Heart right ventricle (tissue), 16 donors: ENCODE data around the gene PIGT. TPM values are rescaled to one million over a fixed set of nuclear protein-coding genes. Genes with fewer than 3 reads are reported as not detected.
A peak's percentile ranks its signal among the peaks of the same experiment; 100 is the strongest.

ENCODE experiments used
- ATAC-seq, 8 donors: fragments of 200-7000 bp; cut with Tn5 transposase; one replicate each; pipeline ENCODE4 v1.9.1; 2020; ENCODE audit warnings: mild to moderate bottlenecking in 8 of 8, moderate library complexity in 8 of 8, moderate number of reproducible peaks in 1 of 8
- DNase-seq, 2 donors: peaks; one replicate each; pipeline ENCODE4 v3.0.0-alpha.2; 2020
- H3K27ac ChIP-seq, 10 donors: fragments of 200-600 bp; sonication (generic) in 2 of 10; one replicate each; pipeline versions ENCODE4 v1.5.0 to v1.8.0; 2020 to 2022; ENCODE audit warnings: mild to moderate bottlenecking in 3 of 10
- H3K27me3 ChIP-seq, 7 donors: fragments of 200-600 bp; one replicate each; pipeline ENCODE4 v1.8.0; 2021 to 2022; ENCODE audit warnings: mild to moderate bottlenecking in 2 of 7
- H3K36me3 ChIP-seq, 9 donors: fragments of 200-600 bp; sonication (generic) in 1 of 9; one replicate each; pipeline versions ENCODE4 v1.5.0 to v1.8.0; 2020 to 2022; ENCODE audit warnings: mild to moderate bottlenecking in 2 of 9
- H3K4me1 ChIP-seq, 9 donors: fragments of 200-600 bp; sonication (generic) in 1 of 9; one replicate each; pipeline versions ENCODE4 v1.5.0 to v1.8.0; 2020 to 2022; ENCODE audit warnings: mild to moderate bottlenecking in 4 of 9
- H3K4me3 ChIP-seq, 10 donors: fragments of 200-600 bp; sonication (generic) in 2 of 10; one replicate each; pipeline versions ENCODE4 v1.5.0 to v1.8.0; 2020 to 2022; ENCODE audit warnings: mild to moderate bottlenecking in 7 of 10, moderate library complexity in 2 of 10
- H3K9me3 ChIP-seq, 11 donors: fragments of 200-600 bp in 10 of 11; sonication (generic) in 2 of 11; one replicate each; pipeline versions ENCODE4 v1.5.0 to v1.8.0; 2013 to 2022; ENCODE audit warnings: mild to moderate bottlenecking in 2 of 11, control low read depth in 1 of 11, moderate library complexity in 1 of 11
- WGBS, 2 donors: extraction: QIAGEN DNeasy Blood & Tissue Kit; methylation state at CpG; one replicate each; pipeline ENCODE4 v1.1.7; 2013; ENCODE audit warnings: inconsistent platforms in 1 of 2; 5-methylcytosine and 5-hydroxymethylcytosine counted together
- intact Hi-C, 10 donors: fragments of 100-400 bp; cut with DNase I; formaldehyde crosslinking; loops; one replicate each; pipeline versions ENCODE4 v1.11.1 to v1.14.2; 2022
- polyA plus RNA-seq, 2 donors: library from polyadenylated mRNA; stranded (reverse); fragments of 200-250 nt; gene quantifications; one replicate each; pipeline ENCODE4 v1.2.3, GENCODE V29; 2013
- total RNA-seq, 10 donors: library from RNA; stranded (reverse); fragmentation: NEBNext Ultra II Directional in 3 of 10; extraction: Animal tissue kit (Norgen Biotek cat#: 25700) in 3 of 10; gene quantifications; one replicate each; pipeline versions ENCODE4 v1.2.1 to v1.2.4, GENCODE V29; 2021 to 2023
- TF ChIP-seq, protein P1 (sequence below), 9 donors: fragments of 200-600 bp; sonication (generic) in 2 of 9; IDR thresholded peaks; one replicate each; pipeline versions ENCODE4 v1.5.0 to v1.8.0; 2021 to 2022; ENCODE audit warnings: antibody characterized with exemption in 9 of 9, mild to moderate bottlenecking in 5 of 9, moderate library complexity in 1 of 9
- donor health status: Arrhythmogenic right ventricular cardiomyopathy.
- donor health status: ischemic (EF 13 %, LVEDD 7.1; RV severe dilation, severe dysfunction).
- donor health status: healthy with polysubstance abuse.
- donor health status: DM: no; HTN: yes; CAD: no.
- donor health status: DM: no; HTN: no; CAD: no.
- donor health status: ischemic (EF 25% LVEDD 6.9; RV normal size, moderate dysfunction).
- donor health status: ischemic (EF 25% LVEDD 5.7; RV mildly dilated, moderate dysfunction).
- donor health status: healthy.
- donor health status: DM: yes; HTN: yes; CAD: no.
- donor health status: Ischemic cardiomyopathy.
- donor health status: ischemic (EF 35%, LVEDD 5.7; RV mildly dilated, moderate dysfunction).
- donor health status: nonischemic (EF 11% LVEDD 7.7; RV severe dilation, severe dysfunction).
- donor health status: DM: yes; HTN: yes; CAD: no.
- donor health status: PGD.
- donor health status: ischemic (EF 29% LVEDD 5.4; RV normal size, mild dysfunction).
- donor health status: nonischemic (EF 23%, LVEDD 6.1; RV moderate dilation, normal function).

The PIGT gene
- total and polyA plus RNA-seq, 12 donors, result 72.9 to 221 (median 144) TPM

DNA sequence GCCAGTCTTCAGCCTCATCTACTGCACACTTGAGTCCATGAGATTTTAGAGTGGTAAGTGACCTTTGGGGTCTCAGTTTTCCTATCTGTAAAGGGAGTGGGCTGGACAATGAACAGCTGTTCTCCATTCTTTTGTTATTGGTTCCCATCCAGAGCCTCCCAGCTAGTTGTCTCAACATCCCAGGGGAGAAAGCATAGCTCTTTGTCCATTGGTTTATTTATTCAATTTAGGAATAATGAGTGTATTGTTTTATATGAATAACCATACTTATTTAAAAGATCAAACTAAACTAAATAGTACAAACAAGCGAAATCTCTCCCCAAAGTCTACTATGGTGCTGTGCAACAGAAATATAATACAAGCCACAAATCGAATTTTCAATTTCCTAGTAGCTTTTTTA lies 13.7 kb downstream of the PIGT start:
- no peak for ATAC-seq
- DNase-seq, result no peak
- H3K9me3 ChIP-seq, result no peaks in the 10 kb centered on the region
- TF ChIP-seq, protein P1, sequence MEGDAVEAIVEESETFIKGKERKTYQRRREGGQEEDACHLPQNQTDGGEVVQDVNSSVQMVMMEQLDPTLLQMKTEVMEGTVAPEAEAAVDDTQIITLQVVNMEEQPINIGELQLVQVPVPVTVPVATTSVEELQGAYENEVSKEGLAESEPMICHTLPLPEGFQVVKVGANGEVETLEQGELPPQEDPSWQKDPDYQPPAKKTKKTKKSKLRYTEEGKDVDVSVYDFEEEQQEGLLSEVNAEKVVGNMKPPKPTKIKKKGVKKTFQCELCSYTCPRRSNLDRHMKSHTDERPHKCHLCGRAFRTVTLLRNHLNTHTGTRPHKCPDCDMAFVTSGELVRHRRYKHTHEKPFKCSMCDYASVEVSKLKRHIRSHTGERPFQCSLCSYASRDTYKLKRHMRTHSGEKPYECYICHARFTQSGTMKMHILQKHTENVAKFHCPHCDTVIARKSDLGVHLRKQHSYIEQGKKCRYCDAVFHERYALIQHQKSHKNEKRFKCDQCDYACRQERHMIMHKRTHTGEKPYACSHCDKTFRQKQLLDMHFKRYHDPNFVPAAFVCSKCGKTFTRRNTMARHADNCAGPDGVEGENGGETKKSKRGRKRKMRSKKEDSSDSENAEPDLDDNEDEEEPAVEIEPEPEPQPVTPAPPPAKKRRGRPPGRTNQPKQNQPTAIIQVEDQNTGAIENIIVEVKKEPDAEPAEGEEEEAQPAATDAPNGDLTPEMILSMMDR (IDR thresholded peaks at IDR 0.05), result no peak
- WGBS, 2 donors, result 76 to 78% methylated on average over 2 of the region's 2 CpGs
- no peak overlapping the region for H3K4me3 ChIP-seq
- H3K27me3 ChIP-seq, result no peaks in the 10 kb centered on the region
- no peak overlapping the region for H3K27ac ChIP-seq
- H3K4me1 ChIP-seq, result peaks cover 0 to 24% (median 7%) of the 10 kb centered on the region in 9 donors
- peaks cover 0 to 32% (median 3%) of the 10 kb centered on the region in 9 donors for H3K36me3 ChIP-seq
- intact Hi-C loops, result loop anchor here in 1 of 10 donors (10.0 kb wide), 1 partner anchor 345 kb away; no protein-coding TSS in a partner anchor

DNA sequence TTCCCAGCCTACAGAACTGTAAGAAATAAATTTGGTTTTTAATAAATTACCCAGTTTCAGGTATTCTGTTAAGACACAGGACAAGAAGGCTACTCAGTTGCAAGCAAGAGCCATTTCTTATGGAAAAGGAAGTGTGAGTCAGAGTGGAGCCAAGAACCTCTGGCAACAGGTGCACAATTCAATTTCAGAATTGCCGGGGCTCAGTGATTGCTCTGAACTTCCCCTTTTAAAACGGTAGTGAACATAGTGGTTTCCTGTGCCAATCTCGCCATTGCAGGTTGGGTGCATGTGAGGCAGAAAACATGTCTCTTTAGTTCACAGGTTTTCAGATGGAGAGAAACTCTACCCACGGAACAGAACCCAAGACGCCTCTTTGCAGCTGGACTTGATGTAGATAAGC lies 16.4 kb downstream of the PIGT start:
- 72 to 79% methylated on average over 5 of the region's 5 CpGs for WGBS, 2 donors
- Histone ChIP-seq H3K27ac (no peak overlapping the region), H3K4me1 (peaks cover 0 to 23% (median 11%) of the 10 kb centered on the region in 9 donors), H3K27me3 (no peaks in the 10 kb centered on the region), H3K36me3 (peaks cover 0 to 12% (median 0%) of the 10 kb centered on the region in 9 donors), H3K4me3 (no peak overlapping the region), H3K9me3 (no peaks in the 10 kb centered on the region)
- no peak for DNase-seq
- intact Hi-C loops, result loop anchor here in 1 of 10 donors (10.0 kb wide), 1 partner anchor 343 kb away; no protein-coding TSS in a partner anchor
- no peak for ATAC-seq
- TF ChIP-seq, protein P1 (IDR thresholded peaks at IDR 0.05), result no peak

DNA sequence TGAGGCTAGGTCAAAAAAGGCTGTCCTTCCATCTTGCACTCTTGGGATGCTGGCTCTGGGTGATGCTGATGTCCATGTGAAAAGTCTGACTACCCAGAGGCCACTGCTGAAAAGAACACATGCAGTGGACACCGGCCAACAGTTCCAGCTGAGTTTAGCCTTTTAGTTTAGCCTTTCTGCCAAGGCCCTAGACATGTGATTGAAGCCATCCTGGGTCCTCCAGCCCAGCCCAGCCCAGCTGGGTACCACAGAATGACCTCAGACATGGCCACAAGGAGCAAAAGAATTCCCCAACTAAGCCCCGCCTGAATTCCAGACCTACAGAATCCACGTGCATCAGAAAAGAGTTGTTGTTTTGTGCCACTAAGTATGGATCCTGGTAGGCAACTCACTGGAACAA lies 17.4 kb downstream of the PIGT start:
- DNase-seq, result peak; percentile 63 to 84
- TF ChIP-seq, protein P1 (IDR thresholded peaks at IDR 0.05), result no peak
- WGBS, 2 donors, result 34 to 50% methylated on average over 3 of the region's 3 CpGs
- H3K36me3 ChIP-seq, result peaks cover 0 to 3% (median 0%) of the 10 kb centered on the region in 9 donors
- no peak overlapping the region for H3K4me3 ChIP-seq
- H3K27me3 ChIP-seq, result no peaks in the 10 kb centered on the region
- intact Hi-C loops, result loop anchor here in 1 of 10 donors (10.0 kb wide), 1 partner anchor 341 kb away; no protein-coding TSS in a partner anchor
- peak; percentile 63 to 91 (median 83) for ATAC-seq
- peak overlapping the region in 8 of 10 donors; percentile 11 to 70 (median 46) for H3K27ac ChIP-seq
- H3K4me1 ChIP-seq, result peaks cover 0 to 16% (median 11%) of the 10 kb centered on the region in 9 donors
- no peaks in the 10 kb centered on the region for H3K9me3 ChIP-seq

DNA sequence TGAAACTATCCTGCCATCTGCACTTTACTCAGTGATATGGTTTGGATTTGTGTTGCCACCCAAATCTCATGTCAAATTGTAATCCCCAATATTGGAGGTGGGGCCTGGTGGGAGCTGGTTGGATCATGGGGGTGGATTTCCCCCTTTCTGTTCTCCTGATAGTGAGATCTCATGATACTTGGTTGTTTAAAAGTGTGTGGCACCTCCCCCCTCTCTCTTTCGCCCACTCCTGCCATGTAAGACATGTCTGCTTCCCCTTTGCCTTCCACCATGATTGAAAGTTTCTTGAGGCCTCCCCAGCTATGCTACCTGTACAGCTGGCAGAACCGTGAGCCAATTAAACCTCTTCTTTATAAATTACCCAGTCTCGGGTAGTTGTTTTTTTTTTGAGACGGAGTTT lies 18.0 kb downstream of the PIGT start:
- WGBS, 2 donors, result 97 to 99% methylated on average over 4 of the region's 4 CpGs
- no peak for ATAC-seq
- DNase-seq, result no peak
- Histone ChIP-seq H3K4me3 (no peak overlapping the region), H3K36me3 (peaks cover 0 to 3% (median 0%) of the 10 kb centered on the region in 9 donors), H3K27ac (peak overlapping the region in 6 of 10 donors; percentile 15 to 70 (median 50)), H3K9me3 (no peaks in the 10 kb centered on the region), H3K4me1 (peaks cover 0 to 16% (median 11%) of the 10 kb centered on the region in 9 donors), H3K27me3 (no peaks in the 10 kb centered on the region)
- intact Hi-C loops, result loop anchor here in 3 of 10 donors (2.0 to 10.0 kb wide), 3 partner anchors 59 to 341 kb away; no protein-coding TSS in a partner anchor
- TF ChIP-seq, protein P1 (IDR thresholded peaks at IDR 0.05), result no peak
